Hematopoietic multipotent progenitor cell treated with erythropoietin and hydrocortisone succinate and interleukin-3 and kit ligand, for 6 days (in vitro differentiated cells): ENCODE data around the gene FCN2.
"Not testable (repeated sequence)": the region's sequence is repeated elsewhere in the genome, so short reads cannot be mapped to it uniquely, and the experiment has no call there.

Experiments
- DNase-seq: peaks from one replicate; pipeline ENCODE4 v3.0.0-alpha.2; 2015

FCN2 gene

DNA sequence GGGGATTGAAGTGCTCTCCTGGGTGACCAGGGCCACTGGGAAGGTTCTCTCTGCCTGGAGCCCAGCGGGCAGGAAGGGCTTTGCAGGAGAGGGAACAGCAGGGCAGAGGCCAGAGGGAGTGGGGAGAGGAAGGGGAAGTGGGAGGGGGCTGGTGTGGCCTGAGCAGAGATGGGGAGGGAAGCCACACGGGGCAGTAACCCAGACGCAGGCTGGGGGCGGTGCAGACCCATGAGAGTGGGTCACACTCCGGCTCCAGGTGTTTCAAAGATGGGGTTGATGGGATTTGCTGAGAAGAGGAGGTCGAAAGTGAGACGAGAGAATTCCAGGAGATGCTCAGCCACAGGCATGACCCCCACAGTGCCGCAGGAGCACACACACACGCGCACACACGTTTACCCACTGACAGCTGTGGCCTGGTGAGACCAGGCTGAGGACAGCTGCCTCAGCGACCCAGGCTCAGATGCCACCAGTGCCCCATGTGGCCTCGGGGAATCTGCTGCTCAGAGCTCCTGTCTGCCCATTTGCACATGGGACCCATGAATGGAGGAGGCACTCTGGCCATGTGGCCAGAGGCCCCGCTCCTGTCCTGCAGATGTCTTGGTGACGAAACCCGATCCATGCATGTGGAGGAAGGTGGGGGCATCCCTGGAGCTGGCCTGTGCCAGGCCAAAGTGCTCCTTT lies 32.7 kb upstream of the FCN2 start:
- no peak for DNase-seq

- DNase-seq, result no peak
These were observed 32.1 kb upstream of the FCN2 start for GRCh38 chr9:134848504-134848903.

DNA sequence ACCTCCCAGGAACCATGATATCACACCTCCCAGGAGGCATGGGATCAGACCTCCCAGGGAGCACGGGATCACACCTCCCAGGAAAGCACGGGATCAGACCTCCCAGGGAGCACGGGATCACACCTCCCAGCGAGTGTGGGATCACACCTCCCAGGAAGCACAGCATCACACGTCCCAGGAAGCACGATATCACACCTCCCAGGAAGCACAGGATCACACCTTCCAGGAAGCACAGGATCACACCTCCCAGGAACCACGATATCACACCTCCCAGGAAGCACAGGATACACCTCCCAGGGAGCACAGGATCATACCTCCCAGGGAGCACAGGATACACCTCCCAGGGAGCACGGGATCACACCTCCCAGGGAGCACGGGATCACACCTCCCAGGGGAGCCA lies 30.0 kb upstream of the FCN2 start:
- no peak for DNase-seq

- DNase-seq, result no peak
These were observed 29.6 kb upstream of the FCN2 start for GRCh38 chr9:134851020-134851419.

- no peak for DNase-seq
These were observed 27.5 kb upstream of the FCN2 start for GRCh38 chr9:134852906-134853654.

DNA sequence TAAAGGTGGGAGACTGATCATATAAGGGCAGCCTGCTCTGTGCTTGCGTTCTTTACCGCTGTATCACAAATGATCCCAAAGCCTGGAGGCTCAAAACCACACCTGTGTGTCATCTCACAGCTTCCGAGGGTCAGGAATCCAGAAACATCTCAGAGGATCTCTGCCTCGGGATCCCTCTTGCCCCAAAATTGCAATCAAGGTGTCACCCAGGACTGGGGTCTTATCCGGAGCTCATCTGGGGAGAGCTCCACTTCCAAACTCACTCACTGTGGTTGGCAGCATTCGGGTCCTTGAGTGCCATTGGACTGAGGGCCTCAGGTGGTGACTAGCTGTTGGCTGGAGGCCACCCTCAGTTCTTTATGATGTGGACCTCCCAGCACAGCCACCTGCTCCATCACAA lies 26.7 kb upstream of the FCN2 start:
- no peak for DNase-seq

- no peak for DNase-seq
These were observed 26.0 kb upstream of the FCN2 start for GRCh38 chr9:134854541-134854981.

DNA sequence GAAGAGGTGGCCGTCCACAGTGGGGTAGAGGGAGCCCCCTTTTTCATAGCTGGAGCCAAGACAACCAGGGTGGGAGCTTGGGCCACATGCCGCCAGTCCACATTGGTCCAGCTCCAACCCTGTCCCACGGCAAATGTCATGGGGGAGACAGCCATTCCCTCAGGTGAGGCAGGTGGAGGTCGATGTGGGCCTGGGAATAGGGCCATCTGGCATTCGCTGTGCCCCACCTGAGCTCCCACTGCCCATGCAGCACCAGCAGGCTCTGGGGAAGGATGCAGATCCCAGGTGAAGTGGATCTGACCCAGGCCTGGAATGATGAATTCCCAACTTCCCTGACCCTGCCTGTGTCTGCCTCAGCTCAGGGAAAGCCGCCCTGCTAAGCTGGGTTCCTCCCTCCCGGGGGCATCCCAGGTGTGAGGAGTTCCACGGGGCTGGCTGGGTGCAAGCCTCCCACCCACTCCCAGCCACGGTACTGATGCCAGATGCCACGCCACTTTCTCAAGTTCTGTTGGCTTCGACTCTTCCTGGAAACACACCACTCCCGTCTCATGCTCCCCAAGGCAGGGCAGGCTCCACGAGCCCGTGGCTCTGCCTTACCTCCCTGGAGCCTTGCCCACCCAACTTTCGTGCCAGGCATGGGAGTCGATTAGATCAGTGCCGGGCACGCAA lies 25.2 kb upstream of the FCN2 start:
- no peak for DNase-seq

- no peak for DNase-seq
These were observed 24.7 kb upstream of the FCN2 start for GRCh38 chr9:134855900-134856377.

DNA sequence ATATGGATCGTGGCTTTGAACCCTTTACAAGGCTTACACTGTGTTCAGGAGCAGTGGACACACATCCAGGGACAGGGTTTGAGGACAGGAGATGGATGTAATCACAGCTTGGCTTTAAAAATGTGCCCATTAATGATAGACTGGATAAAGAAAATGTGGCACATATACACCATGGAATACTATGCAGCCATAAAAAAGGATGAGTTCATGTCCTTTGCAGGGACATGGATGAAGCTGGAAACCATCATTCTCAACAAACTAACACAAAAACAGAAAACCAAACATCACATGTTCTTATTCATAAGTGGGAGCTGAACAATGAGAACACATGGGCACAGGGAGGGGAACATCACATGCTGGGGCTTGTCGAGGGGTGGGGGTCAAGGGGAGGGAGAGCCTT lies 23.2 kb upstream of the FCN2 start:
- DNase-seq, result not testable (repeated sequence)

DNA sequence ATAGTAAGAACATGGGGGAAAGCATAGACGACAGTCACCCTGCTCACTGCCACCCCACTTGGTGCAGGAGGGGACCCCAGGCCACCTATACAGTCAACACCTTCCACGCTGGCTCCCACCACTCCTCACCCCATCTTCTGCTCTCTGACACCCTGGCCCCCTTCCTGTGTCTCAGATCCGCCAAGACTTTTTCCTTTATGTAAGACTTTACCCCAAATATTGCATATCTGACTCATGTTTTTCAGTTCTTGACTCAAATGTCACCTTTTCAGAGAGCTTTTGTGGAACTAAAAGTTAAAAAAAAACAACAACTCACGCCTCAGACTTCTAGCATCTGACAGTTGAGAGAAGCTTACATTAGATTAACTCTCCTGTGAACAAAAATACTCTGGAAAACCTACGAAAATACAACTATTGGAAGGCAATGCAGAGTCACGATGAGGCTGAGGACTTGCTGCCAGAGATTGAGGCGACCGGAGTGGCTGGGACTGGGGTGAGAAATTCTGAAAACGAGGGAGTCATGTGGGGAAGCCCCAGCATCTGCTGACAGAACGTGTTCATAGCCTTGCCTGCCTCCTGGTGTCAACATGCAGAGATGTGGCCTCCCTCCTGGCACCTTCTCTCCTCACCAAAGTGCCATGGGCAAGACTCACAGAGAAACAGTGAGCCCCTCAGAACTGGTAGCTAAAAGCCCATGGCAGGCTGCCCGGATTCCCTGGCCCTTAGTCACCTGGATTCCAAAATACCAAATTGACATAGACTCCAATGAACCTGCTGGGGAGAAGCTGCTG lies 22.4 kb upstream of the FCN2 start:
- no peak for DNase-seq

DNA sequence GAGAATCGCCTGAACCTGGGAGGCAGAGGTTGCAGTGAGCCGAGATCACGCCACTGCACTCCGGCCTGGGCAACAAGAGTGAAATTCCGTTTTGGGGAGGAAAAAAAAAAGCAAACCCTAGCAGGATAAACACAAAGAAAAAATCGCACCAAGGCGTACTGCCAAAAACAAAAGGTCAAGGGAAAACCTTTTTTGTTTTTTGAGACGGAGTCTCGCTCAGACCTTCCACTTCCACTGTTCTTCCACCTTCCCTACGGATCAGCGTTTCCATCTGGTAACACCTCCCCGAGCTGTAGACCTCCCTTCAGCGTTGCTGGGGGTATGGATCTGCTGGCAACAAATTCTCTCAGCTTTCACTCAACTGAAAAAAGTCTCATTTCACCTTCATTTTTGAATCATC lies 20.1 kb upstream of the FCN2 start:
- DNase-seq, result no peak

GRCh38 chr9:134861595-134862334 lies 18.8 kb upstream of the FCN2 start:
- no peak for DNase-seq

GRCh38 chr9:134863306-134863902 lies 17.2 kb upstream of the FCN2 start:
- no peak for DNase-seq

GRCh38 chr9:134863941-134864820 lies 16.4 kb upstream of the FCN2 start:
- DNase-seq, result no peak

- no peak for DNase-seq
These were observed 15.8 kb upstream of the FCN2 start for GRCh38 chr9:134864821-134865190.

- no peak for DNase-seq
These were observed 12.5 kb upstream of the FCN2 start for GRCh38 chr9:134867917-134868750.

DNA sequence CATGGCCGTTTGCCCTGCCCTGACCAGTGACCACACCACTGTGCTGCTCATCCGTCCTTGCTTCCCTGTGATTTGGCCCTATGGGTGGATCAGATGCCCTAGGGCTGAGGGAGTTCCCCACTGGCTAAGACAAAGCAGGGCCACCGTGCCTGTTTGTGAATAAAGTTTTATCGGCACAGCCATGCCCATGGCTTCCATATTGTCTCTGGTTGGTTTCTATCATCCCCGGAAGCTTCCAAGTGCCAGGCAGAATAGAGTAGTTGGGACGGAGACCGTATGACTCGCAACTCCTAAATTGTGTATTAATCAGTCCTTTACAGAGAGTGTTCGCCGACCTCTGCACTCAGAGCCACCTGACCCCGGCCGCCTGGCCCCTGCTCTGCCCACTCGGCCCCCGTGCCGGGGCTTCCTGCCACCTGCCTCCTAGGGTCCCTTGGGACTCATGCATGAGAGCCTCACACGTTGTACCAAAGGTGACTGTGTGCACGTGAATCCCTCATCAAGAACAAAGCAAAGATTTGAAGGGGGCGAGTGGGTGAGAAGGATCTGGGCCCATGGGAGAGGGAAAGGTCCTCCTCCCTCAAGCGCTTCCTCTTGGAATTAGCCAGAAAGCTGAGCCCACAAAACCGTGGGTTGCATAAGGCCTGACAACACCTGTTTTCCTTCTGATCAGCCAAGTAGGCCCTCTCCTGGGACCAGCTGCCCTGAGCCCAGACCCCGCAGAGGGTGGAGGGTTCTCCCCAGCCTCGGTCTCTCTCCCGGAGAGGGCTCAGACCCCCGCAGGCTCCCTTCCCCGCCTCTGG lies 11.7 kb upstream of the FCN2 start:
- DNase-seq, result no peak
